AG04450 (cell line): ENCODE results near the gene C4B. TPM values are rescaled to one million over a fixed set of nuclear protein-coding genes. Genes with fewer than 3 reads are reported as not detected.

ENCODE experiments used
- CTCF ChIA-PET: fragments of 300-600, 350-600 bp; formaldehyde crosslinking; extraction: SDS; loops from one replicate; lab custom pipeline; 2022; ENCODE audit warnings: antibody characterized with exemption, inconsistent platforms; lab: Charles Lee
- POLR2A ChIA-PET: fragments of 350-600 bp; formaldehyde crosslinking; extraction: SDS; loops from one replicate; lab custom pipeline; 2021; ENCODE audit warnings: antibody characterized with exemption, inconsistent platforms; lab: Yijun Ruan, JAX
- DNase-seq: peaks from one replicate; pipeline ENCODE4 v3.0.0-alpha.2; 2011; ENCODE audit warnings: low read depth, low spot score
- H3K27ac ChIP-seq: one replicate; pipeline ENCODE4 v1.5.1; 2012; ENCODE audit warnings: low read depth, low read length, control low read depth
- H3K27me3 ChIP-seq: one replicate; pipeline ENCODE4 v1.6.0; 2012; ENCODE audit warnings: low read length; ENCODE audit not compliant: control insufficient read depth, insufficient read depth
- H3K4me3 ChIP-seq: 2 replicates; pipeline ENCODE4 v1.5.1; 2011; ENCODE audit warnings: mild to moderate bottlenecking, low read depth, low read length, control low read depth
- H3K9me3 ChIP-seq: 2 replicates; pipeline ENCODE4 v1.5.1; 2012; ENCODE audit warnings: low read length; ENCODE audit not compliant: control insufficient read depth, insufficient read depth
- CTCF ChIP-seq: IDR thresholded peaks from 2 replicates; pipeline ENCODE4 v1.5.1; 2011; ENCODE audit warnings: low read depth, low read length, control low read depth, inconsistent platforms
- polyA plus RNA-seq: library from polyadenylated mRNA; depleted of rRNA; stranded (reverse); fragments of >200 nt; gene quantifications from 2 replicates; pipeline ENCODE4 v1.2.3, GENCODE V29; 2011

The C4B gene
- polyA plus RNA-seq, 1 experiment = 5.8 TPM

GRCh38 chr6:32069460-32069859 lies 54.9 kb downstream of the C4B start:
- TF ChIP-seq CTCF = no peak
- Histone ChIP-seq H3K27me3 (peaks cover 30% of the 10 kb centered on the region), H3K9me3 (no peaks in the 10 kb centered on the region; the same call in 1 of the 2 replicates), H3K27ac (no peak overlapping the region), H3K4me3 (no peak overlapping the region)
- POLR2A ChIA-PET = no interaction called here
- no peak for DNase-seq
- CTCF ChIA-PET = no interaction called here

GRCh38 chr6:32069878-32070515 lies 55.4 kb downstream of the C4B start:
- ChIA-PET CTCF (no interaction called here), POLR2A (no interaction called here)

GRCh38 chr6:32070814-32071543 lies 56.4 kb downstream of the C4B start:
- Histone ChIP-seq H3K9me3 (no peaks in the 10 kb centered on the region; the same call in 1 of the 2 replicates), H3K27ac (no peak overlapping the region), H3K4me3 (no peak overlapping the region), H3K27me3 (peaks cover 30% of the 10 kb centered on the region)
- no peak for DNase-seq
- TF ChIP-seq CTCF = no peak
- CTCF ChIA-PET = no interaction called here
- POLR2A ChIA-PET = no interaction called here

More at GRCh38 chr6:32069878-32070515, 55.4 kb downstream of the C4B start:
- Histone ChIP-seq H3K4me3 (no peak overlapping the region), H3K9me3 (no peaks in the 10 kb centered on the region; the same call in 1 of the 2 replicates), H3K27me3 (peaks cover 30% of the 10 kb centered on the region), H3K27ac (no peak overlapping the region)
- no peak for TF ChIP-seq CTCF
- DNase-seq = no peak

GRCh38 chr6:32073101-32073500 lies 58.5 kb downstream of the C4B start:
- no peak for TF ChIP-seq CTCF
- no peak for DNase-seq
- no peak overlapping the region for H3K4me3 ChIP-seq
- H3K9me3 ChIP-seq = no peaks in the 10 kb centered on the region; the same call in 1 of the 2 replicates
- CTCF ChIA-PET = no interaction called here
- H3K27ac ChIP-seq = no peak overlapping the region
- POLR2A ChIA-PET = no interaction called here
- H3K27me3 ChIP-seq = peaks cover 24% of the 10 kb centered on the region

GRCh38 chr6:32073613-32074012 lies 59.0 kb downstream of the C4B start:
- peaks cover 24% of the 10 kb centered on the region for H3K27me3 ChIP-seq
- no peak for DNase-seq
- POLR2A ChIA-PET = no interaction called here
- H3K9me3 ChIP-seq = no peaks in the 10 kb centered on the region; the same call in 1 of the 2 replicates
- TF ChIP-seq CTCF = no peak
- H3K27ac ChIP-seq = no peak overlapping the region
- CTCF ChIA-PET = no interaction called here
- no peak overlapping the region for H3K4me3 ChIP-seq
